OCI-LY3 (cell line): Measurements from ENCODE around the gene LYZL6.
A peak's percentile ranks its signal among the peaks of the same experiment; 100 is the strongest.

Experiments
- H2AFZ ChIP-seq: fragments of 200-600, 300-600 bp; shearing (Covaris generic); 2 replicates; pipeline ENCODE4 v1.6.0; 2014; ENCODE audit warnings: antibody characterized with exemption, low read depth, low read length
- H3K27ac ChIP-seq: fragments of 200-600, 300-600 bp; sonication (generic); 2 replicates; pipeline ENCODE4 v1.5.1; 2014; ENCODE audit warnings: mild to moderate bottlenecking, low read length, moderate library complexity, mixed read lengths
- H3K27me3 ChIP-seq: fragments of 200-600, 300-600 bp; sonication (generic); 2 replicates; pipeline ENCODE4 v1.6.1; 2014; ENCODE audit warnings: low read depth, low read length, mixed read lengths
- H3K36me3 ChIP-seq: fragments of 200-600, 300-600 bp; sonication (generic); replicated peaks from 2 replicates; pipeline ENCODE3; 2014; ENCODE audit warnings: low read depth, low read length, mixed read lengths
- H3K4me1 ChIP-seq: fragments of 300-600, 200-600 bp; sonication (generic); 2 replicates; pipeline ENCODE4 v1.6.1; 2014; ENCODE audit warnings: low read length, mixed read lengths
- H3K4me2 ChIP-seq: fragments of 200-600, 300-600 bp; sonication (generic); 2 replicates; pipeline ENCODE4 v1.6.1; 2014; ENCODE audit warnings: low read length, mixed read lengths
- H3K4me3 ChIP-seq: fragments of 300-600, 200-600 bp; sonication (generic); 2 replicates; pipeline ENCODE4 v1.5.1; 2014; ENCODE audit warnings: antibody characterized with exemption, mild to moderate bottlenecking, low read length, moderate library complexity
- H3K79me2 ChIP-seq: fragments of 300-600, 200-600 bp; shearing (Covaris generic); 2 replicates; pipeline ENCODE4 v1.6.1; 2014; ENCODE audit warnings: mild to moderate bottlenecking, low read length, mixed read lengths
- H3K9ac ChIP-seq: fragments of 300-600, 200-600 bp; shearing (Covaris generic); 2 replicates; pipeline ENCODE4 v1.6.0; 2014; ENCODE audit warnings: mild to moderate bottlenecking, low read length, moderate library complexity
- H3K9me3 ChIP-seq: fragments of 200-600, 300-600 bp; shearing (Covaris generic); 2 replicates; pipeline ENCODE4 v1.6.1; 2014; ENCODE audit warnings: low read length, mixed read lengths; ENCODE audit not compliant: insufficient read depth
- H4K20me1 ChIP-seq: fragments of 200-600, 300-600 bp; sonication (generic); 2 replicates; pipeline ENCODE4 v1.6.1; 2016; ENCODE audit warnings: low read length, mixed read lengths; ENCODE audit not compliant: insufficient read depth
- EZH2phosphoT487 ChIP-seq: fragments of 200-600 bp; shearing (Covaris generic); IDR thresholded peaks from 2 replicates; pipeline ENCODE4 v1.6.1; 2018; ENCODE audit warnings: antibody characterized with exemption, mixed run types, low read depth
- TF ChIP-seq, protein P1 (sequence below): fragments of 200-600, 300-600 bp; sonication (generic); IDR thresholded peaks from 2 replicates; pipeline ENCODE4 v1.5.1; 2014; ENCODE audit warnings: antibody characterized with exemption, low read length, low read depth

Gene LYZL6

DNA sequence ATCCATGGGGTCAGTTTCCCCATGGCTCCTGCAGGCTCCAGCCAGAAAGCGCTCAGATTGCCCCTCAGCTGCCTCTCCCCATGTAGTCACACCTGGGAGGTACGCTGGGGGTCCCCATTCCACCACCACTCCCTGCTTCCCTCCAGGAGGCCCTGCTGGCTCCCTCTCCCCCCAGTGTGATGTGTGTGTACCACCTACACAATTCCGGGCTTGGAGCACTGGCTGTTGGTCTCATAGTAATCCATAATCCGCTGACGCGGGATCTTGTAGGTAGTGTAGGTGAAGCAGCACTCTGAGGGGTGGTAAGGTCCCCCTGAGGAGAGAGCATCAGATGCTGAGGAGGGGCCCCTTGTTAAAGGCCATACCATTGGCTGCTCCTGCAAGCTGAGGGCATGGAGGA is 40.6 kb upstream of the LYZL6 start:
- Histone ChIP-seq H3K4me3 (no peak overlapping the region), H3K9me3 (peaks cover 7% of the 10 kb centered on the region; the same call in 1 of the 2 replicates), H3K9ac (no peak overlapping the region), H3K79me2 (no peaks in the 10 kb centered on the region), H3K27me3 (peaks cover 73% of the 10 kb centered on the region), H3K27ac (no peak overlapping the region), H4K20me1 (no peaks in the 10 kb centered on the region), H3K4me1 (no peaks in the 10 kb centered on the region), H2AFZ (no peak overlapping the region), H3K36me3 (no peaks in the 10 kb centered on the region), H3K4me2 (no peak overlapping the region)
- TF ChIP-seq, protein P1, sequence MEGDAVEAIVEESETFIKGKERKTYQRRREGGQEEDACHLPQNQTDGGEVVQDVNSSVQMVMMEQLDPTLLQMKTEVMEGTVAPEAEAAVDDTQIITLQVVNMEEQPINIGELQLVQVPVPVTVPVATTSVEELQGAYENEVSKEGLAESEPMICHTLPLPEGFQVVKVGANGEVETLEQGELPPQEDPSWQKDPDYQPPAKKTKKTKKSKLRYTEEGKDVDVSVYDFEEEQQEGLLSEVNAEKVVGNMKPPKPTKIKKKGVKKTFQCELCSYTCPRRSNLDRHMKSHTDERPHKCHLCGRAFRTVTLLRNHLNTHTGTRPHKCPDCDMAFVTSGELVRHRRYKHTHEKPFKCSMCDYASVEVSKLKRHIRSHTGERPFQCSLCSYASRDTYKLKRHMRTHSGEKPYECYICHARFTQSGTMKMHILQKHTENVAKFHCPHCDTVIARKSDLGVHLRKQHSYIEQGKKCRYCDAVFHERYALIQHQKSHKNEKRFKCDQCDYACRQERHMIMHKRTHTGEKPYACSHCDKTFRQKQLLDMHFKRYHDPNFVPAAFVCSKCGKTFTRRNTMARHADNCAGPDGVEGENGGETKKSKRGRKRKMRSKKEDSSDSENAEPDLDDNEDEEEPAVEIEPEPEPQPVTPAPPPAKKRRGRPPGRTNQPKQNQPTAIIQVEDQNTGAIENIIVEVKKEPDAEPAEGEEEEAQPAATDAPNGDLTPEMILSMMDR: no peak
- no peak for TF ChIP-seq EZH2phosphoT487

DNA sequence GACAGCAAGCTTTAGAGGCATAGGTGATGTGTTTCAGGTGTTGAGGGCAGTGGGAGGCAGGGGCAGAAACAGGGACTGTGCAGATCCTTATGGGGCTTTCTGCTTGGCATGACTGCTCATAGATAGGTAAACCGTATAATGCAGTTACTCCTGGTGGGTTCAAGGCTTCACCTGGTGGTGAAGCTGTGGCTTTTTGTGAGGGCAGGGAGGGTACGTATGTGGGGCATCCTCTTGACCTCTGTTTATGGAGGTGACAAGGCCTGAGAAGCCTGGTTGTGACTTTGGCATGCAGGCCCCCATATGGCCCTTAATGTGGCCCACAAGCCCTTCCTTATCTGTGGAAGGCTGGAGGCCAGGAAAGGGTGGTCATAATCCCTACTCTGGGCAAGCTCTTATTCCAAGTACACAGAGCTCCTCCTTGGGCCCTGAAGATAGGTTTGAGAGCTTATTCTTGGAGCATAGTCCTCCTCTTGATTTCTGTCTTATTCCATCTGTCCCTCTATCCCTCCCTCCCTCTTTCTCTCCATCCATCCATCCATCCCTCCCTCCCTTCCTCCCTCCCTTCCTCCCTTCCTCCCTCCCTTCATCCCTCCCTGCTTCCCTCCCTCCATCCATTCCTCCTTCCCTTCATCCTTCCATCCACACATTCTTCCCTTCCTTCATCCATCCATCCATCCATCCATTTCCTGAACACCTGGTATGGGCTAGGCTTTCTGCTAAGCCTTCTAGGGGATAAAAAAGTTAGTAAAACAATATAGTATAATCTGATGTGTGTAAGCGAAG is 39.1 kb upstream of the LYZL6 start:
- H3K4me1 ChIP-seq: peaks cover 8% of the 10 kb centered on the region
- no peaks in the 10 kb centered on the region for H4K20me1 ChIP-seq
- H3K4me3 ChIP-seq: no peak overlapping the region
- no peaks in the 10 kb centered on the region for H3K79me2 ChIP-seq
- H3K27ac ChIP-seq: no peak overlapping the region
- H2AFZ ChIP-seq: no peak overlapping the region
- no peak overlapping the region for H3K4me2 ChIP-seq
- peaks cover 69% of the 10 kb centered on the region for H3K27me3 ChIP-seq
- H3K9ac ChIP-seq: no peak overlapping the region
- TF ChIP-seq, protein P1: no peak
- no peak for TF ChIP-seq EZH2phosphoT487
- no peaks in the 10 kb centered on the region for H3K9me3 ChIP-seq
- no peaks in the 10 kb centered on the region for H3K36me3 ChIP-seq

DNA sequence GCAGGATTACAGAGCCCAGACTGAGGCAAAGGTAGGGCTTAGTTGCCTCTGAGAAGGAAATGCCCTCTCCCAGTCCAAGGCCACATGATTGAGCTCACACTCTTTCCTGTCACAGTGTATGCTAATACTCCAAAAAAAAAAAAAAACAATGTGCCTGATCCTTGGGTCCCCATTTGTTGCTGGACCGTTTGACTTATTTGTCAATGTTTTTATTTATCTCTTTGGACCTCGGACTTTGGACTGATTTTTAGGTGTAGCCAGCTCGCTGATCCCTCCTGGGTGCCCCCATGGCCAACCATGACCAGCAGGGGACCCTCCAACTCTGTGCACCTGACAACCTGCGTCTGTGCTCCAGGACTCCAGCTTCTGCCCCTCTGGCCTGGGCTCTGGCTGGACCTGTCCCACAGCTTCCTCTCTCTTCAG is 38.4 kb upstream of the LYZL6 start:
- Histone ChIP-seq H3K27me3 (peaks cover 63% of the 10 kb centered on the region), H3K9ac (no peak overlapping the region), H3K36me3 (no peaks in the 10 kb centered on the region), H3K4me2 (no peak overlapping the region), H4K20me1 (no peaks in the 10 kb centered on the region), H3K79me2 (no peaks in the 10 kb centered on the region), H3K27ac (no peak overlapping the region), H3K4me1 (peaks cover 14% of the 10 kb centered on the region), H2AFZ (no peak overlapping the region), H3K4me3 (no peak overlapping the region), H3K9me3 (no peaks in the 10 kb centered on the region)
- no peak for TF ChIP-seq EZH2phosphoT487
- TF ChIP-seq, protein P1: peak; percentile 69

DNA sequence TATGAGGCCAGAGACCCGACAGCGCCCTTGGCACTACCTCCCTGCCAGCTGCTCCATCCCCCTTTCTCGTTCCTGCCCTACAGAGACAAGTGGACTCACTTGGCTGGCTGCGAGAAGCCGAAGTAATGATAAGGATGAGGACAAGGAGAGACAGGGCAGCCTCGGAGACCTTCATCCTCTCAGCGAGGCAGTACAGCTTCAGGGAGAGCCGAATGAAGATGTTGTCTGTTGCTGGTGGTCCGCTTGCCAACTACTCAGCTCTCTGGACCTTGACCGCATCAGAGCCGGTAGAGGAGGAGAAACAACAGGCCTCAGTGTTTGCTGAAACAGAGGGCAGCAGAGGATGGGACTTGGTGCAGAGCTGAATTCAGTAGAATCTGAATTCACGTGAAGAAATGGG is 37.7 kb upstream of the LYZL6 start, which contains the start of gene CCL16:
Gene CCL16, minus strand, starts transcription at position 252 of the 400 bp plus-strand sequence. Its CDS starts 77 bp downstream, at position 175.
- H3K4me1 ChIP-seq: peaks cover 21% of the 10 kb centered on the region
- no peak within 1 kb of the TSS for H3K9ac ChIP-seq

More for the DNA sequence above, 37.7 kb upstream of the LYZL6 start, which contains the start of gene CCL16:
- H2AFZ ChIP-seq: no peak within 1 kb of the TSS
- no peaks in the 10 kb centered on the region for H3K36me3 ChIP-seq
- no peak within 1 kb of the TSS for H3K4me3 ChIP-seq
- H4K20me1 ChIP-seq: no peaks in the 10 kb centered on the region
- H3K27me3 ChIP-seq: peaks cover 60% of the 10 kb centered on the region
- H3K79me2 ChIP-seq: no peaks in the 10 kb centered on the region
- H3K9me3 ChIP-seq: no peaks in the 10 kb centered on the region
- no peak within 1 kb of the TSS for H3K4me2 ChIP-seq
- TF ChIP-seq EZH2phosphoT487: no peak
- TF ChIP-seq, protein P1: no peak
- H3K27ac ChIP-seq: no peak within 1 kb of the TSS
